ENCODE data around the gene ULK1.

DNA sequence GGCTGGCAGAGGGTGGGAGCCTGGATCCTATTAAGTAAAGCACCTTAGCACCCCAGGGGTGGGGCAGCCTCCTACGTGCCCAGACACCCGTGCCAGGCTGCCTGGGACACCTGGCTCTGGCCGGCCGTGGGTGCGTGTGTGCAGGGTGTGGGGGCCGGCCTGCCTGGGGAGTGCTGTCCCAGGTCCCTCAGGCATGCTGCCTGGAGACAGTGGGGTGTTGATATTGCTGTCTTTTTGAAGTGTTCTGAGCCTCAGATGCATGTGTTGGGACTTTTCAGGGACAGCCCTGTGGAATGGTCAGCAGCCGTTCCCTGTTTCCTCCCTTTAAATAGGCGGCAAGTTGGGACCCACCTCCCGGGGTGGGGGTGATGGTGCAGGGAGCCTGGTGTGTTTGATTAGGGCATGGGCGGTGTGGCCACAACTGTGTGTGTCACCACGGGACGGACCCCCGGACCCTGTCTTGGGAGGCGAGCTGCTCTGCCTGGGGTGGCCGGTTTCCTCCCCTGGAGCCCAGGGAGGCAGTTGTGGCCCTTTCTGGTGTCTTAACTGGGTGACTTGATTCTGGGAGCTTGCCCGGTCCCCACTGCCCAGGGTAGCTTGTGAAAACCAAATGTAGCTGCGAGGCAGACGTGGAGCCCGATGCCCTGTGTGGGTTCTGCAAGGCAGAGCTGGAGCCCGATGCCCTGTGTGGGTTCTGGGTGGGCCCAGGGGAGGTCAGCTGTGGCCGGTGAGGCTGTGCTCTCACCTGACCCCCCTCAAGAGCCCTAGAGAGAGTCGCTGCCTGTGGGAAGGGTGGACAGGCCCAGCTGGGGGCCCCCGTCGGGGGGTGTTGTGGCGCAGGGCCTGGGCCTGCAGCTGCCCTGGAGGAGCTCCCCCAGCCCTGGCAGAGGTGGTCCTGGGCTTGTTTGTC is 8.2 kb downstream of the ULK1 start:
- TF ChIP-seq POLR2AphosphoS5 (IDR thresholded peaks at IDR 0.05; ENCODE audit: low read depth, low read length) (no peak), SIN3A (IDR thresholded peaks at IDR 0.05; ENCODE audit: borderline replicate concordance, insufficient read depth, low read depth, low read length) (no peak)
- TF ChIP-seq, protein P1, sequence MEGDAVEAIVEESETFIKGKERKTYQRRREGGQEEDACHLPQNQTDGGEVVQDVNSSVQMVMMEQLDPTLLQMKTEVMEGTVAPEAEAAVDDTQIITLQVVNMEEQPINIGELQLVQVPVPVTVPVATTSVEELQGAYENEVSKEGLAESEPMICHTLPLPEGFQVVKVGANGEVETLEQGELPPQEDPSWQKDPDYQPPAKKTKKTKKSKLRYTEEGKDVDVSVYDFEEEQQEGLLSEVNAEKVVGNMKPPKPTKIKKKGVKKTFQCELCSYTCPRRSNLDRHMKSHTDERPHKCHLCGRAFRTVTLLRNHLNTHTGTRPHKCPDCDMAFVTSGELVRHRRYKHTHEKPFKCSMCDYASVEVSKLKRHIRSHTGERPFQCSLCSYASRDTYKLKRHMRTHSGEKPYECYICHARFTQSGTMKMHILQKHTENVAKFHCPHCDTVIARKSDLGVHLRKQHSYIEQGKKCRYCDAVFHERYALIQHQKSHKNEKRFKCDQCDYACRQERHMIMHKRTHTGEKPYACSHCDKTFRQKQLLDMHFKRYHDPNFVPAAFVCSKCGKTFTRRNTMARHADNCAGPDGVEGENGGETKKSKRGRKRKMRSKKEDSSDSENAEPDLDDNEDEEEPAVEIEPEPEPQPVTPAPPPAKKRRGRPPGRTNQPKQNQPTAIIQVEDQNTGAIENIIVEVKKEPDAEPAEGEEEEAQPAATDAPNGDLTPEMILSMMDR (IDR thresholded peaks at IDR 0.05) = no peak
- TF ChIP-seq, protein P2, sequence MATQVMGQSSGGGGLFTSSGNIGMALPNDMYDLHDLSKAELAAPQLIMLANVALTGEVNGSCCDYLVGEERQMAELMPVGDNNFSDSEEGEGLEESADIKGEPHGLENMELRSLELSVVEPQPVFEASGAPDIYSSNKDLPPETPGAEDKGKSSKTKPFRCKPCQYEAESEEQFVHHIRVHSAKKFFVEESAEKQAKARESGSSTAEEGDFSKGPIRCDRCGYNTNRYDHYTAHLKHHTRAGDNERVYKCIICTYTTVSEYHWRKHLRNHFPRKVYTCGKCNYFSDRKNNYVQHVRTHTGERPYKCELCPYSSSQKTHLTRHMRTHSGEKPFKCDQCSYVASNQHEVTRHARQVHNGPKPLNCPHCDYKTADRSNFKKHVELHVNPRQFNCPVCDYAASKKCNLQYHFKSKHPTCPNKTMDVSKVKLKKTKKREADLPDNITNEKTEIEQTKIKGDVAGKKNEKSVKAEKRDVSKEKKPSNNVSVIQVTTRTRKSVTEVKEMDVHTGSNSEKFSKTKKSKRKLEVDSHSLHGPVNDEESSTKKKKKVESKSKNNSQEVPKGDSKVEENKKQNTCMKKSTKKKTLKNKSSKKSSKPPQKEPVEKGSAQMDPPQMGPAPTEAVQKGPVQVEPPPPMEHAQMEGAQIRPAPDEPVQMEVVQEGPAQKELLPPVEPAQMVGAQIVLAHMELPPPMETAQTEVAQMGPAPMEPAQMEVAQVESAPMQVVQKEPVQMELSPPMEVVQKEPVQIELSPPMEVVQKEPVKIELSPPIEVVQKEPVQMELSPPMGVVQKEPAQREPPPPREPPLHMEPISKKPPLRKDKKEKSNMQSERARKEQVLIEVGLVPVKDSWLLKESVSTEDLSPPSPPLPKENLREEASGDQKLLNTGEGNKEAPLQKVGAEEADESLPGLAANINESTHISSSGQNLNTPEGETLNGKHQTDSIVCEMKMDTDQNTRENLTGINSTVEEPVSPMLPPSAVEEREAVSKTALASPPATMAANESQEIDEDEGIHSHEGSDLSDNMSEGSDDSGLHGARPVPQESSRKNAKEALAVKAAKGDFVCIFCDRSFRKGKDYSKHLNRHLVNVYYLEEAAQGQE (IDR thresholded peaks at IDR 0.05; ENCODE audit: insufficient read depth in 1 of 2, low read depth in 2 of 2, low read length in 1 of 2) = no peak

Data from Panc1 (cell line).